ENCODE measurements around the gene ZNF582. TPM values are rescaled to one million over a fixed set of nuclear protein-coding genes. Genes with fewer than 3 reads are reported as not detected.
"Not testable (repeated sequence)": the region's sequence is repeated elsewhere in the genome, so short reads cannot be mapped to it uniquely, and the experiment has no call there.

ZNF582 gene
- total and polyA plus RNA-seq, 2 donors (not counting 3 experiments of a cell fraction or from before 2014, with no cell fraction given) = 2.5 to 2.9 TPM

DNA sequence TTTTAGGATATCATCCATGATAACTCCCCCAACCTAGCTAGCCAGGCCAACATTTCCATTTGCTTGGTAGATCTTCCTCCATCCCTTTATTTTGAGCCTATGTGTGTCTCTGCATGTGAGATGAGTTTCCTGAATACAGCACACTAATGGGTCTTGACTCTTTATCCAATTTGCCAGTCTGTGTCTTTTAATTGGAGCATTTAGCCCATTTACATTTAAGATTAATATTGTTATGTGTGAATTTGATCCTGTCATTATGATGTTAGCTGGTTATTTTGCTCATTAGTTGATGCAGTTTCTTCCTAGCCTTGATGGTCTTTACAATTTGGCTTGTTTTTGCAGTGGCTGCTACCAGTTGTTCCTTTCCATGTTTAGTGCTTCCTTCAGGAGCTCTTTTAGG, 58.0 kb downstream of the ZNF582 start:
- POLR2A ChIA-PET = not testable (repeated sequence)

DNA sequence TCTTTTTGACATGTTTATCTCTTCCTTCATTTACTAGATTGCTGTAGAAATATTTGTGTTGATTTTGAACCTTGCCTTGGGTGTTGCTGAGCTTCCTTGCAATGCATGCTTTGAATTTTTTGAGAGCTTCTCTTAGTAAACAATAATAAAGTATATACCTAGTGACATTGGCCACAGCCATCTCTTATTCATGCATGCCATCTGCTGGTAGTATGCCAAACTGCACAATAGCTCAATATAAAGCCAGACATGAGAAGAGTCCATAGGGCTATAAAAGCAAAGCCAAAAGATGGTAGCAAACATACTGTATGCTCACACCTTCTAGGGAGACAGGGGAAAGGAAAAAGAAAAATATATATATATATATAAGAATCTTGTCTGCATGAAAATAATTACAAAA, 59.8 kb downstream of the ZNF582 start:
- POLR2A ChIA-PET = interaction anchor here (0.5 to 1.1 kb wide), 2 partner anchors 80 to 680 kb away, joined by 5 read pairs; no protein-coding TSS in a partner anchor
- Histone ChIP-seq H4K20me1 (replicated peaks; ENCODE audit: control insufficient read depth, extremely low read depth, insufficient read depth, low read length) (no peaks in the 10 kb centered on the region), H3K4me1 (ENCODE audit: control insufficient read depth, extremely low read depth, insufficient read depth, low read length) (no peaks in the 10 kb centered on the region), H2AFZ (ENCODE audit: low read depth, low read length) (no peak overlapping the region), H3K27me3 (ENCODE audit: control insufficient read depth in 2 of 2, insufficient read depth in 2 of 2, low read length in 2 of 2) (peaks cover 0 to 1% of the 10 kb centered on the region in 2 experiments), H3K9me1 (replicated peaks; ENCODE audit: control insufficient read depth, extremely low read depth, insufficient read depth, low read length) (no peaks in the 10 kb centered on the region), H3K27ac (ENCODE audit: insufficient read depth, low read depth, low read length) (no peak overlapping the region), H3K9me3 (replicated peaks; ENCODE audit: control insufficient read depth, insufficient read depth, low read length) (no peaks in the 10 kb centered on the region), H3K36me3 (ENCODE audit: control insufficient read depth in 2 of 2, extremely low read depth in 1 of 2, insufficient read depth in 2 of 2, low read length in 2 of 2) (no peaks in the 10 kb centered on the region), H3K4me3 (replicated peaks in 1 of 3; ENCODE audit: insufficient read depth in 1 of 3, low read depth in 1 of 3, low read length in 3 of 3) (no peak overlapping the region), H3K79me2 (ENCODE audit: control insufficient read depth, insufficient read depth, low read length) (no peaks in the 10 kb centered on the region), H3K9ac (replicated peaks; ENCODE audit: extremely low read depth, insufficient read depth, low read length) (no peak overlapping the region), H3K4me2 (ENCODE audit: insufficient read depth, low read length) (no peak overlapping the region)
- intact Hi-C loops (cut with micrococcal nuclease) (loop anchor here (1.0 to 10.0 kb wide), 6 partner anchors 80 to 629 kb away; no protein-coding TSS in a partner anchor), dilution Hi-C loops (cut with MboI; ENCODE audit: extremely low pct_ligation_motif_present, low sequenced_read_pairs) (no loop called here)
- BruUV-seq (replicated peaks) = no TSS peak
- FAIRE-seq = peak; percentile 79
- peak; percentile 69 for DNase-seq (ENCODE audit: low read depth, low spot score)
- TF ChIP-seq, protein P1, sequence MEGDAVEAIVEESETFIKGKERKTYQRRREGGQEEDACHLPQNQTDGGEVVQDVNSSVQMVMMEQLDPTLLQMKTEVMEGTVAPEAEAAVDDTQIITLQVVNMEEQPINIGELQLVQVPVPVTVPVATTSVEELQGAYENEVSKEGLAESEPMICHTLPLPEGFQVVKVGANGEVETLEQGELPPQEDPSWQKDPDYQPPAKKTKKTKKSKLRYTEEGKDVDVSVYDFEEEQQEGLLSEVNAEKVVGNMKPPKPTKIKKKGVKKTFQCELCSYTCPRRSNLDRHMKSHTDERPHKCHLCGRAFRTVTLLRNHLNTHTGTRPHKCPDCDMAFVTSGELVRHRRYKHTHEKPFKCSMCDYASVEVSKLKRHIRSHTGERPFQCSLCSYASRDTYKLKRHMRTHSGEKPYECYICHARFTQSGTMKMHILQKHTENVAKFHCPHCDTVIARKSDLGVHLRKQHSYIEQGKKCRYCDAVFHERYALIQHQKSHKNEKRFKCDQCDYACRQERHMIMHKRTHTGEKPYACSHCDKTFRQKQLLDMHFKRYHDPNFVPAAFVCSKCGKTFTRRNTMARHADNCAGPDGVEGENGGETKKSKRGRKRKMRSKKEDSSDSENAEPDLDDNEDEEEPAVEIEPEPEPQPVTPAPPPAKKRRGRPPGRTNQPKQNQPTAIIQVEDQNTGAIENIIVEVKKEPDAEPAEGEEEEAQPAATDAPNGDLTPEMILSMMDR (IDR thresholded peaks at IDR 0.05; ENCODE audit: extremely low read depth in 1 of 2, insufficient read depth in 1 of 2, low read depth in 1 of 2, low read length in 2 of 2) = peak; percentile 48 to 66
- no peak for TF ChIP-seq GATA2 (IDR thresholded peaks at IDR 0.05; ENCODE audit: insufficient read depth, insufficient read length, low read depth, low read length)
- CTCF ChIA-PET = interaction anchor here (0.6 to 8.6 kb wide), 56 partner anchors 9 to 1193 kb away, joined by 3 to 761 read pairs (median 5); partner anchors contain the start of genes GALP, ZNF583, ZNF787 and ZSCAN5A

More for the DNA sequence above, 58.0 kb downstream of the ZNF582 start:
- H3K36me3 ChIP-seq (ENCODE audit: control insufficient read depth in 2 of 2, extremely low read depth in 1 of 2, insufficient read depth in 2 of 2, low read length in 2 of 2); DNase-seq (ENCODE audit: low read depth, low spot score); H3K4me1 ChIP-seq (ENCODE audit: control insufficient read depth, extremely low read depth, insufficient read depth, low read length); dilution Hi-C loops (cut with MboI; ENCODE audit: extremely low pct_ligation_motif_present, low sequenced_read_pairs); H3K9me3 ChIP-seq (replicated peaks; ENCODE audit: control insufficient read depth, insufficient read depth, low read length); H3K9ac ChIP-seq (replicated peaks; ENCODE audit: extremely low read depth, insufficient read depth, low read length); H2AFZ ChIP-seq (ENCODE audit: low read depth, low read length); H4K20me1 ChIP-seq (replicated peaks; ENCODE audit: control insufficient read depth, extremely low read depth, insufficient read depth, low read length); H3K4me3 ChIP-seq (replicated peaks in 1 of 3; ENCODE audit: insufficient read depth in 1 of 3, low read depth in 1 of 3, low read length in 3 of 3); H3K9me1 ChIP-seq (replicated peaks; ENCODE audit: control insufficient read depth, extremely low read depth, insufficient read depth, low read length); H3K27ac ChIP-seq (ENCODE audit: insufficient read depth, low read depth, low read length); FAIRE-seq; H3K79me2 ChIP-seq (ENCODE audit: control insufficient read depth, insufficient read depth, low read length); H3K27me3 ChIP-seq (ENCODE audit: control insufficient read depth in 2 of 2, insufficient read depth in 2 of 2, low read length in 2 of 2); H3K4me2 ChIP-seq (ENCODE audit: insufficient read depth, low read length); BruUV-seq (replicated peaks): not testable (repeated sequence)
- CTCF ChIA-PET = interaction anchor here (1.4 to 8.6 kb wide), 5 partner anchors 12 to 270 kb away, joined by 6 to 761 read pairs (median 144); no protein-coding TSS in a partner anchor
- intact Hi-C loops (cut with micrococcal nuclease) = loop anchor here (10.0 kb wide), 1 partner anchor 631 kb away; no protein-coding TSS in a partner anchor

Other genes with a start within 250 kb of the ZNF582 start
- gene GALP, start 217.5 kb downstream of the ZNF582 start, total RNA-seq = not detected in 2 replicates
- gene GALP, start 217.5 kb downstream of the ZNF582 start, polyA plus RNA-seq = not detected in 2 replicates
- not detected in 2 replicates for gene ZSCAN5B, start 195.8 kb downstream of the ZNF582 start, total RNA-seq
- gene ZSCAN5B, start 195.8 kb downstream of the ZNF582 start, polyA plus RNA-seq = 0.07 TPM in 1 of 2 replicates, not detected in the other
- not detected in 2 replicates for gene ZSCAN5C, start 191.3 kb downstream of the ZNF582 start, total RNA-seq
- not detected in 2 replicates for gene ZSCAN5C, start 191.3 kb downstream of the ZNF582 start, polyA plus RNA-seq
- 0.65 TPM in 1 of 2 replicates, not detected in the other for gene EDDM13, start 120.8 kb downstream of the ZNF582 start, total RNA-seq
- gene EDDM13, start 120.8 kb downstream of the ZNF582 start, polyA plus RNA-seq = 0.51 and 1.2 TPM in 2 replicates
- gene ZSCAN5A, start 78.7 kb downstream of the ZNF582 start, total RNA-seq = 12.0 and 12.2 TPM in 2 replicates
- 5.1 and 9.9 TPM in 2 replicates for gene ZSCAN5A, start 78.7 kb downstream of the ZNF582 start, polyA plus RNA-seq
- gene ZNF583, start 10.8 kb upstream of the ZNF582 start, total RNA-seq = 2.4 and 4.8 TPM in 2 replicates
- 0.99 TPM in 2 replicates for gene ZNF583, start 10.8 kb upstream of the ZNF582 start, polyA plus RNA-seq
- 1.3 and 1.6 TPM in 2 replicates for gene ZNF667, start 83.8 kb upstream of the ZNF582 start, total RNA-seq
- gene ZNF667, start 83.8 kb upstream of the ZNF582 start, polyA plus RNA-seq = 0.29 and 0.35 TPM in 2 replicates
- gene ZNF471, start 114.3 kb upstream of the ZNF582 start, total RNA-seq = 2.0 and 3.1 TPM in 2 replicates
- gene ZNF471, start 114.3 kb upstream of the ZNF582 start, polyA plus RNA-seq = 0.70 and 0.92 TPM in 2 replicates
- gene ZFP28, start 145.4 kb upstream of the ZNF582 start, total RNA-seq = 5.4 and 7.5 TPM in 2 replicates
- 1.8 TPM in 2 replicates for gene ZFP28, start 145.4 kb upstream of the ZNF582 start, polyA plus RNA-seq
- 3.9 and 4.2 TPM in 2 replicates for gene ZNF470, start 173.9 kb upstream of the ZNF582 start, total RNA-seq
- gene ZNF470, start 173.9 kb upstream of the ZNF582 start, polyA plus RNA-seq = 0.73 and 1.0 TPM in 2 replicates
- gene ZNF71, start 201.8 kb upstream of the ZNF582 start, total RNA-seq = 9.6 and 9.7 TPM in 2 replicates
- 10.1 and 13.4 TPM in 2 replicates for gene ZNF71, start 201.8 kb upstream of the ZNF582 start, polyA plus RNA-seq
- 0.30 and 1.4 TPM in 2 replicates for gene SMIM17, start 249.6 kb upstream of the ZNF582 start, total RNA-seq
- 0.10 TPM in 1 of 2 replicates, not detected in the other for gene SMIM17, start 249.6 kb upstream of the ZNF582 start, polyA plus RNA-seq

Data from endothelial cell of umbilical vein (primary cell).